HepG2 (cell line): Measurements from ENCODE around the gene MSANTD1. TPM values are rescaled to one million over a fixed set of nuclear protein-coding genes. Genes with fewer than 3 reads are reported as not detected.
A peak's percentile ranks its signal among the peaks of the same experiment; 100 is the strongest.

ENCODE experiments used
- CSRNP1 ChIP-seq: sonication (generic); formaldehyde crosslinking; IDR thresholded peaks from 2 replicates; pipeline ENCODE4 v1.8.1; 2023; ENCODE audit warnings: mild to moderate bottlenecking, missing genetic modification reagents
- FOXO4 ChIP-seq: sonication (generic); formaldehyde crosslinking; conservative IDR thresholded peaks from 2 replicates; pipeline ENCODE4 v1.8.1; 2023; ENCODE audit warnings: missing genetic modification reagents
- HOXA7 ChIP-seq: sonication (generic); formaldehyde crosslinking; IDR thresholded peaks from 2 replicates; pipeline ENCODE4 v1.8.1; 2022; ENCODE audit warnings: mild to moderate bottlenecking, missing genetic modification reagents, moderate library complexity
- MAF1 ChIP-seq: sonication (generic); formaldehyde crosslinking; IDR thresholded peaks from 2 replicates; pipeline ENCODE4 v1.5.0; 2020; ENCODE audit warnings: missing genetic modification reagents, borderline replicate concordance
- MXD1 ChIP-seq: sonication (generic); formaldehyde crosslinking; IDR thresholded peaks from 2 replicates; pipeline ENCODE4 v1.4.0; 2020; ENCODE audit warnings: mild to moderate bottlenecking, missing genetic modification reagents
- PRMT3 ChIP-seq: sonication (generic); formaldehyde crosslinking; IDR thresholded peaks from 2 replicates; pipeline ENCODE4 v1.8.1; 2022; ENCODE audit warnings: low read depth, mild to moderate bottlenecking, moderate library complexity, missing genetic modification reagents, borderline replicate concordance
- RFX5 ChIP-seq: IDR thresholded peaks from 2 replicates; pipeline ENCODE4 v1.6.1; 2011; ENCODE audit warnings: low read depth, low read length, improper control_type of control experiment
- SKIL ChIP-seq: sonication (generic); formaldehyde crosslinking; IDR thresholded peaks from 2 replicates; pipeline ENCODE4 v1.8.0; 2022; ENCODE audit warnings: missing genetic modification reagents, mild to moderate bottlenecking, moderate library complexity, borderline replicate concordance
- SNAPC2 ChIP-seq: sonication (generic); formaldehyde crosslinking; IDR thresholded peaks from 2 replicates; pipeline ENCODE4 v1.8.1; 2022; ENCODE audit warnings: mild to moderate bottlenecking, missing genetic modification reagents
- SPEN ChIP-seq: sonication (generic); formaldehyde crosslinking; IDR thresholded peaks from 2 replicates; pipeline ENCODE4 v1.5.1; 2020; ENCODE audit warnings: low read depth, mild to moderate bottlenecking, missing genetic modification reagents
- STAT5B ChIP-seq: sonication (generic); formaldehyde crosslinking; IDR thresholded peaks from 2 replicates; pipeline ENCODE4 v1.4.0; 2020; ENCODE audit warnings: missing genetic modification reagents
- TCF7L2 ChIP-seq: IDR thresholded peaks from 2 replicates; pipeline ENCODE4 v1.6.1; 2011; ENCODE audit warnings: mild to moderate bottlenecking, low read depth, low read length, moderate library complexity
- TEAD2 ChIP-seq: sonication (generic); formaldehyde crosslinking; IDR thresholded peaks from 2 replicates; pipeline ENCODE4 v1.9.0; 2021; ENCODE audit warnings: missing genetic modification reagents
- TFDP2 ChIP-seq: sonication (generic); formaldehyde crosslinking; IDR thresholded peaks from 2 replicates; pipeline ENCODE4 v1.4.0; 2020; ENCODE audit warnings: missing genetic modification reagents
- ZBTB2 ChIP-seq: sonication (generic); formaldehyde crosslinking; IDR thresholded peaks from 2 replicates; pipeline ENCODE4 v1.8.0; 2022; ENCODE audit warnings: low read depth, missing genetic modification reagents
- ZBTB42 ChIP-seq: sonication (generic); formaldehyde crosslinking; IDR thresholded peaks from 2 replicates; pipeline ENCODE4 v1.5.0; 2020; ENCODE audit warnings: mild to moderate bottlenecking, missing genetic modification reagents
- ZFP90 ChIP-seq: sonication (generic); formaldehyde crosslinking; IDR thresholded peaks from 2 replicates; pipeline ENCODE4 v1.8.0; 2022; ENCODE audit warnings: missing genetic modification reagents, mild to moderate bottlenecking, inconsistent platforms, borderline replicate concordance
- ZNF44 ChIP-seq: sonication (generic); formaldehyde crosslinking; IDR thresholded peaks from 2 replicates; pipeline ENCODE4 v1.5.1; 2020; ENCODE audit warnings: mild to moderate bottlenecking, missing genetic modification reagents
- ZNF7 ChIP-seq: IDR thresholded peaks from 2 replicates; pipeline ENCODE4 v1.6.1; 2016; ENCODE audit warnings: missing biosample characterization, missing genetic modification reagents
- ZNF883 ChIP-seq: sonication (generic); formaldehyde crosslinking; IDR thresholded peaks from 2 replicates; pipeline ENCODE4 v1.5.1; 2020; ENCODE audit warnings: mild to moderate bottlenecking, missing genetic modification reagents; ENCODE audit errors: not compliant biosample characterization
- polyA plus RNA-seq, 8 experiments: library from polyadenylated mRNA; depleted of rRNA in 3 of 8; stranded (reverse) in 7 of 8; unstranded in 1 of 8; fragments of >200 nt; fragmentation: Illumina TruSeq in 4 of 8; extraction: Trizol in 4 of 8; gene quantifications; 2 replicates each; pipeline versions ENCODE4 v1.2.1 to v1.2.3, GENCODE V29; 2011 to 2016; ENCODE audit warnings: low read depth in 4 of 8, missing spikeins in 1 of 8, mixed read lengths in 1 of 8; ENCODE audit not compliant: insufficient read depth in 1 of 8
- total RNA-seq, 5 experiments: library from RNA; depleted of rRNA; stranded (reverse); fragments of >200 nt; fragmentation: Illumina TruSeq; extraction: Trizol; gene quantifications; 2 replicates each; pipeline ENCODE4 v1.2.3, GENCODE V29; 2016; ENCODE audit warnings: low read depth in 1 of 5

MSANTD1 gene
- total and polyA plus RNA-seq, 2 of the 13 experiments (the other 11 are each of a cell fraction or from before 2014, with no cell fraction given) = 0.22 to 0.40 TPM

- 0 out of 2 replicates have a peak, but pooled peaks have one; percentile 42 for TF ChIP-seq ZBTB2 (CRISPR knock-in tag)
- TF ChIP-seq STAT5B = no peak
- no peak for TF ChIP-seq ZBTB42 (CRISPR knock-in tag)
- peak; percentile 74 for TF ChIP-seq MXD1
- TF ChIP-seq RFX5 = no peak
- no peak for TF ChIP-seq PRMT3 (CRISPR knock-in tag)
- TF ChIP-seq HOXA7 (CRISPR knock-in tag) = no peak
- TF ChIP-seq FOXO4 (CRISPR knock-in tag) = no peak
- TF ChIP-seq ZNF44 (CRISPR knock-in tag) = no peak
- TF ChIP-seq ZNF883 (CRISPR knock-in tag) = no peak
- TF ChIP-seq SKIL = no peak
- TF ChIP-seq CSRNP1 (CRISPR knock-in tag) = no peak
- TF ChIP-seq SPEN (CRISPR knock-in tag) = no peak
- TF ChIP-seq MAF1 = no peak
- TF ChIP-seq TEAD2 (CRISPR knock-in tag) = no peak
- no peak for TF ChIP-seq TCF7L2
- TF ChIP-seq ZNF7 (CRISPR knock-in tag) = no peak
- no peak for TF ChIP-seq SNAPC2 (CRISPR knock-in tag)
- TF ChIP-seq TFDP2 (CRISPR knock-in tag) = peak; percentile 15; the same call in 1 of the 2 replicates
- no peak for TF ChIP-seq ZFP90 (CRISPR knock-in tag)
These were observed 43.8 kb downstream of the MSANTD1 start, which contains the start of gene RGS12 (continued) for GRCh38 chr4:3292571-3293400.
